ENCODE results near the gene VPS9D1. TPM values are rescaled to one million over a fixed set of nuclear protein-coding genes. Genes with fewer than 3 reads are reported as not detected.

The VPS9D1 gene
- polyA plus RNA-seq, 2 of the 4 experiments (the other 2 are of a cell fraction): 2.1 to 5.4 TPM

GRCh38 chr16:89686520-89687091 is 34.1 kb downstream of the VPS9D1 start, which contains the start of gene CDK10 (continued):
- TF ChIP-seq FOSB (CRISPR knock-in tag; IDR thresholded peaks at IDR 0.05) (no peak), MAX (IDR thresholded peaks at IDR 0.05) (peak; percentile 88), CTCF (IDR thresholded peaks at IDR 0.05) (no peak), JUN (IDR thresholded peaks at IDR 0.05) (peak; percentile 89 to 95), TP53 (CRISPR knock-in tag; IDR thresholded peaks at IDR 0.05) (peak; percentile 86), NFE2L2 (conservative IDR thresholded peaks at IDR 0.05; ENCODE audit: low read length) (no peak), SREBF2 (IDR thresholded peaks at IDR 0.05) (no peak), FOSL2 (IDR thresholded peaks at IDR 0.05) (no peak), FOSL2 (CRISPR knock-in tag; IDR thresholded peaks at IDR 0.05) (peak; percentile 30; the same call in 1 of the 2 replicates), PHF8 (IDR thresholded peaks at IDR 0.05; ENCODE audit: borderline replicate concordance, low read depth) (peak; percentile 88; the same call in 1 of the 2 replicates), ATOH8 (CRISPR knock-in tag; IDR thresholded peaks at IDR 0.05; ENCODE audit: low read depth) (peak; percentile 89), CBX2 (IDR thresholded peaks at IDR 0.05; ENCODE audit: borderline replicate concordance, low read depth) (no peak), HOXA7 (CRISPR knock-in tag; IDR thresholded peaks at IDR 0.05) (no peak), MYC (IDR thresholded peaks at IDR 0.05; ENCODE audit: borderline replicate concordance, low read length) (0 out of 2 replicates have a peak, but pooled peaks have one; percentile 60), POLR2A (IDR thresholded peaks at IDR 0.05; ENCODE audit: low read length) (peak; percentile 93), RNF2 (IDR thresholded peaks at IDR 0.05; ENCODE audit: borderline replicate concordance, low read depth) (no peak), SMC3 (IDR thresholded peaks at IDR 0.05) (no peak), RARB (CRISPR knock-in tag; IDR thresholded peaks at IDR 0.05) (no peak), PBX3 (IDR thresholded peaks at IDR 0.05) (0 out of 2 replicates have a peak, but pooled peaks have one; percentile 25), ESRRA (IDR thresholded peaks at IDR 0.05; ENCODE audit: borderline replicate concordance, low read length) (no peak), TFCP2L1 (CRISPR knock-in tag; IDR thresholded peaks at IDR 0.05) (peak; percentile 88; the same call in 1 of the 2 replicates), EP300 (IDR thresholded peaks at IDR 0.05) (no peak), CBX8 (IDR thresholded peaks at IDR 0.05) (no peak), HOXB5 (CRISPR knock-in tag; IDR thresholded peaks at IDR 0.05) (peak; percentile 92)
- TF ChIP-seq, protein P1, sequence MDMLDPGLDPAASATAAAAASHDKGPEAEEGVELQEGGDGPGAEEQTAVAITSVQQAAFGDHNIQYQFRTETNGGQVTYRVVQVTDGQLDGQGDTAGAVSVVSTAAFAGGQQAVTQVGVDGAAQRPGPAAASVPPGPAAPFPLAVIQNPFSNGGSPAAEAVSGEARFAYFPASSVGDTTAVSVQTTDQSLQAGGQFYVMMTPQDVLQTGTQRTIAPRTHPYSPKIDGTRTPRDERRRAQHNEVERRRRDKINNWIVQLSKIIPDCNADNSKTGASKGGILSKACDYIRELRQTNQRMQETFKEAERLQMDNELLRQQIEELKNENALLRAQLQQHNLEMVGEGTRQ (IDR thresholded peaks at IDR 0.05): no peak
- TF ChIP-seq, protein P2, sequence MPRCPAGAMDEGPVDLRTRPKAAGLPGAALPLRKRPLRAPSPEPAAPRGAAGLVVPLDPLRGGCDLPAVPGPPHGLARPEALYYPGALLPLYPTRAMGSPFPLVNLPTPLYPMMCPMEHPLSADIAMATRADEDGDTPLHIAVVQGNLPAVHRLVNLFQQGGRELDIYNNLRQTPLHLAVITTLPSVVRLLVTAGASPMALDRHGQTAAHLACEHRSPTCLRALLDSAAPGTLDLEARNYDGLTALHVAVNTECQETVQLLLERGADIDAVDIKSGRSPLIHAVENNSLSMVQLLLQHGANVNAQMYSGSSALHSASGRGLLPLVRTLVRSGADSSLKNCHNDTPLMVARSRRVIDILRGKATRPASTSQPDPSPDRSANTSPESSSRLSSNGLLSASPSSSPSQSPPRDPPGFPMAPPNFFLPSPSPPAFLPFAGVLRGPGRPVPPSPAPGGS (IDR thresholded peaks at IDR 0.05): peak; percentile 95
- TF ChIP-seq, protein P3, sequence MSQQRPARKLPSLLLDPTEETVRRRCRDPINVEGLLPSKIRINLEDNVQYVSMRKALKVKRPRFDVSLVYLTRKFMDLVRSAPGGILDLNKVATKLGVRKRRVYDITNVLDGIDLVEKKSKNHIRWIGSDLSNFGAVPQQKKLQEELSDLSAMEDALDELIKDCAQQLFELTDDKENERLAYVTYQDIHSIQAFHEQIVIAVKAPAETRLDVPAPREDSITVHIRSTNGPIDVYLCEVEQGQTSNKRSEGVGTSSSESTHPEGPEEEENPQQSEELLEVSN (IDR thresholded peaks at IDR 0.05; ENCODE audit: borderline replicate concordance, low read depth): peak; percentile 98
- TF ChIP-seq, protein P4, sequence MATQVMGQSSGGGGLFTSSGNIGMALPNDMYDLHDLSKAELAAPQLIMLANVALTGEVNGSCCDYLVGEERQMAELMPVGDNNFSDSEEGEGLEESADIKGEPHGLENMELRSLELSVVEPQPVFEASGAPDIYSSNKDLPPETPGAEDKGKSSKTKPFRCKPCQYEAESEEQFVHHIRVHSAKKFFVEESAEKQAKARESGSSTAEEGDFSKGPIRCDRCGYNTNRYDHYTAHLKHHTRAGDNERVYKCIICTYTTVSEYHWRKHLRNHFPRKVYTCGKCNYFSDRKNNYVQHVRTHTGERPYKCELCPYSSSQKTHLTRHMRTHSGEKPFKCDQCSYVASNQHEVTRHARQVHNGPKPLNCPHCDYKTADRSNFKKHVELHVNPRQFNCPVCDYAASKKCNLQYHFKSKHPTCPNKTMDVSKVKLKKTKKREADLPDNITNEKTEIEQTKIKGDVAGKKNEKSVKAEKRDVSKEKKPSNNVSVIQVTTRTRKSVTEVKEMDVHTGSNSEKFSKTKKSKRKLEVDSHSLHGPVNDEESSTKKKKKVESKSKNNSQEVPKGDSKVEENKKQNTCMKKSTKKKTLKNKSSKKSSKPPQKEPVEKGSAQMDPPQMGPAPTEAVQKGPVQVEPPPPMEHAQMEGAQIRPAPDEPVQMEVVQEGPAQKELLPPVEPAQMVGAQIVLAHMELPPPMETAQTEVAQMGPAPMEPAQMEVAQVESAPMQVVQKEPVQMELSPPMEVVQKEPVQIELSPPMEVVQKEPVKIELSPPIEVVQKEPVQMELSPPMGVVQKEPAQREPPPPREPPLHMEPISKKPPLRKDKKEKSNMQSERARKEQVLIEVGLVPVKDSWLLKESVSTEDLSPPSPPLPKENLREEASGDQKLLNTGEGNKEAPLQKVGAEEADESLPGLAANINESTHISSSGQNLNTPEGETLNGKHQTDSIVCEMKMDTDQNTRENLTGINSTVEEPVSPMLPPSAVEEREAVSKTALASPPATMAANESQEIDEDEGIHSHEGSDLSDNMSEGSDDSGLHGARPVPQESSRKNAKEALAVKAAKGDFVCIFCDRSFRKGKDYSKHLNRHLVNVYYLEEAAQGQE (IDR thresholded peaks at IDR 0.05): no peak

Measured in A549 (cell line).